Measurements from ENCODE around the gene C18orf32. TPM values are rescaled to one million over a fixed set of nuclear protein-coding genes. Genes with fewer than 3 reads are reported as not detected.

The C18orf32 gene
- total RNA-seq, 1 experiment from 2014 or later = 24.4 TPM

DNA sequence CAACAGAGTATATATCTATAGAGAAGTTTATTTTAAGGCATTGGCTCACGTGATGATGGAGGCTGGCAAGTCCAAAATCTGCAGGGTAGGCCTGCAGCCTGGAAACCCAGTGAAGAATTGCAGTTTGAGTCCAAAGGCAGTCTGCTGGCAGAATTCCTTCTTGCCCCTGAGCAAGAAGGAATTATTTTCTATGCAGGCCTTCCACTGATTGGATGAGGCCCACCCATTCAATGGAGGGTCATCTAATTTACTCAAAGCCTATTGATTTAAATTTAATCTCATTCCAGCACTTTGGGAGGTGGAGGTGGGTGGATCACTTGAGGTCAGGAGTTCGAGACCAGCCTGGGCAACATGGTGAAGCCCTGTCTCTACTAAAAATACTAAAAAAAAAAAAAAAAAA is 30.4 kb upstream of the C18orf32 start:
- Histone ChIP-seq H3K9me3 (ENCODE audit: control insufficient read depth, low read depth, low read length) (no peaks in the 10 kb centered on the region), H3K4ac (ENCODE audit: low read depth, low read length) (no peak overlapping the region), H4K8ac (replicated peaks; ENCODE audit: insufficient read length, low read depth, low read length) (no peak overlapping the region), H3K9ac (ENCODE audit: extremely low read depth, insufficient read length, low read length) (no peak overlapping the region), H4K5ac (ENCODE audit: insufficient read length, low read depth, low read length) (no peak overlapping the region), H2BK20ac (ENCODE audit: low read depth, low read length, poor library complexity, severe bottlenecking) (no peak overlapping the region), H3K23me2 (ENCODE audit: insufficient read length, low read depth, low read length, poor library complexity, severe bottlenecking) (no peaks in the 10 kb centered on the region), H2BK15ac (ENCODE audit: low read depth, low read length) (no peak overlapping the region), H4K20me1 (ENCODE audit: control insufficient read depth, insufficient read depth, insufficient read length) (no peaks in the 10 kb centered on the region), H2BK12ac (ENCODE audit: insufficient read length, low read depth, low read length) (no peak overlapping the region), H2BK5ac (ENCODE audit: insufficient read length, low read length) (no peak overlapping the region), H3K23ac (ENCODE audit: insufficient read length, low read depth, low read length) (no peak overlapping the region), H3K4me1 (ENCODE audit: insufficient read depth, low read length) (peaks cover 10% of the 10 kb centered on the region), H3K79me1 (ENCODE audit: insufficient read depth, low read depth, low read length, poor library complexity, severe bottlenecking) (no peaks in the 10 kb centered on the region), H3T11ph (ENCODE audit: low read length) (no peak overlapping the region), H3K27me3 (ENCODE audit: insufficient read depth, low read length) (no peaks in the 10 kb centered on the region), H3K79me2 (ENCODE audit: insufficient read depth, low read length) (no peaks in the 10 kb centered on the region), H3K56ac (ENCODE audit: insufficient read length, low read depth, low read length) (no peak overlapping the region), H2BK120ac (ENCODE audit: low read depth, low read length, poor library complexity, severe bottlenecking) (no peak overlapping the region), H2AK5ac (ENCODE audit: insufficient read length, low read length) (no peak overlapping the region), H3K27ac (ENCODE audit: insufficient read length, low read depth, low read length) (no peak overlapping the region), H2AFZ (ENCODE audit: low read length) (no peak overlapping the region), H3K4me2 (ENCODE audit: insufficient read depth, insufficient read length, low read length) (no peak overlapping the region), H4K91ac (ENCODE audit: insufficient read length, low read depth, low read length) (no peak overlapping the region), H3K18ac (ENCODE audit: insufficient read length, low read depth, low read length) (no peak overlapping the region), H3K14ac (ENCODE audit: insufficient read depth, low read length) (no peak overlapping the region)
- WGBS (ENCODE audit: extremely low coverage, insufficient read length, low lambda C conversion rate) = no CpG with 5 or more reads among the region's 2 CpGs
- H3K27me3 Mint-ChIP-seq (ENCODE audit: low read depth) = no peaks in the 10 kb centered on the region
- no peak overlapping the region for H3K4me3 Mint-ChIP-seq
- peaks cover 36 to 42% of the 10 kb centered on the region in 2 experiments for H3K4me1 Mint-ChIP-seq
- H3K36me3 Mint-ChIP-seq (ENCODE audit: insufficient read depth in 1 of 3, low read depth in 3 of 3) = no peaks in the 10 kb centered on the region
- no peak for DNase-seq
- TF ChIP-seq, protein P1, sequence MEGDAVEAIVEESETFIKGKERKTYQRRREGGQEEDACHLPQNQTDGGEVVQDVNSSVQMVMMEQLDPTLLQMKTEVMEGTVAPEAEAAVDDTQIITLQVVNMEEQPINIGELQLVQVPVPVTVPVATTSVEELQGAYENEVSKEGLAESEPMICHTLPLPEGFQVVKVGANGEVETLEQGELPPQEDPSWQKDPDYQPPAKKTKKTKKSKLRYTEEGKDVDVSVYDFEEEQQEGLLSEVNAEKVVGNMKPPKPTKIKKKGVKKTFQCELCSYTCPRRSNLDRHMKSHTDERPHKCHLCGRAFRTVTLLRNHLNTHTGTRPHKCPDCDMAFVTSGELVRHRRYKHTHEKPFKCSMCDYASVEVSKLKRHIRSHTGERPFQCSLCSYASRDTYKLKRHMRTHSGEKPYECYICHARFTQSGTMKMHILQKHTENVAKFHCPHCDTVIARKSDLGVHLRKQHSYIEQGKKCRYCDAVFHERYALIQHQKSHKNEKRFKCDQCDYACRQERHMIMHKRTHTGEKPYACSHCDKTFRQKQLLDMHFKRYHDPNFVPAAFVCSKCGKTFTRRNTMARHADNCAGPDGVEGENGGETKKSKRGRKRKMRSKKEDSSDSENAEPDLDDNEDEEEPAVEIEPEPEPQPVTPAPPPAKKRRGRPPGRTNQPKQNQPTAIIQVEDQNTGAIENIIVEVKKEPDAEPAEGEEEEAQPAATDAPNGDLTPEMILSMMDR (conservative IDR thresholded peaks at IDR 0.05) = no peak
- no peak overlapping the region for H3K27ac Mint-ChIP-seq
- peaks cover 0 to 4% of the 10 kb centered on the region in 2 experiments; a peak in 1 of 5 replicates for H3K9me3 Mint-ChIP-seq

All from H9 (cell line).